ENCODE data around the gene CHN2. TPM values are rescaled to one million over a fixed set of nuclear protein-coding genes. Genes with fewer than 3 reads are reported as not detected.

CHN2 gene
- polyA plus RNA-seq, 2 of the 4 experiments (the other 2 are of a cell fraction) = 0.06 TPM; not detected in 1

GRCh38 chr7:29349362-29349761 lies 154.8 kb downstream of the CHN2 start:
- POLR2A ChIA-PET = no interaction called here
- Histone ChIP-seq H3K4me3 (no peak overlapping the region), H3K27ac (no peak overlapping the region), H3K4me1 (no peaks in the 10 kb centered on the region), H3K9me3 (no peaks in the 10 kb centered on the region), H3K4me2 (no peak overlapping the region)
- CTCF ChIA-PET = interaction anchor here (1.0 kb wide), 1 partner anchor 36 kb away, joined by 3 read pairs; no protein-coding TSS in a partner anchor
- no peak for FAIRE-seq
- WGBS (ENCODE audit: missing lambda C conversion rate) = 47% methylated on average over 4 of the region's 4 CpGs
- DNase-seq (ENCODE audit: low read depth in 1 of 2, low spot score in 1 of 2) = no peak
- no peak for ATAC-seq
- no peak for TF ChIP-seq MAX (IDR thresholded peaks at IDR 0.05)
- no peak for TF ChIP-seq BCL3 (IDR thresholded peaks at IDR 0.05)

GRCh38 chr7:29350351-29350750 lies 155.8 kb downstream of the CHN2 start:
- H3K9me3 ChIP-seq = no peaks in the 10 kb centered on the region
- FAIRE-seq (no peak), DNase-seq (ENCODE audit: low read depth in 1 of 2, low spot score in 1 of 2) (no peak), ATAC-seq (no peak)
- H3K4me3 ChIP-seq = no peak overlapping the region
- no peak overlapping the region for H3K27ac ChIP-seq
- whole genome bisulfite sequencing (ENCODE audit: missing lambda C conversion rate) = 29% methylated on average over 3 of the region's 3 CpGs
- no peaks in the 10 kb centered on the region for H3K4me1 ChIP-seq
- TF ChIP-seq HMGXB4 (CRISPR knock-in tag; IDR thresholded peaks at IDR 0.05; ENCODE audit: borderline replicate concordance) (no peak), PBX3 (IDR thresholded peaks at IDR 0.05) (no peak), MYC (IDR thresholded peaks at IDR 0.05; ENCODE audit: borderline replicate concordance, low read length) (no peak), CBX2 (IDR thresholded peaks at IDR 0.05; ENCODE audit: borderline replicate concordance, low read depth) (no peak), FOSB (CRISPR knock-in tag; IDR thresholded peaks at IDR 0.05) (no peak), BHLHE40 (IDR thresholded peaks at IDR 0.05; ENCODE audit: low read depth, low read length) (no peak), TP53 (CRISPR knock-in tag; IDR thresholded peaks at IDR 0.05) (no peak), NFE2L2 (conservative IDR thresholded peaks at IDR 0.05; ENCODE audit: low read length) (no peak), SREBF2 (IDR thresholded peaks at IDR 0.05) (no peak), CBX8 (IDR thresholded peaks at IDR 0.05) (no peak)
- ChIA-PET POLR2A (no interaction called here), CTCF (no interaction called here)
- no peak overlapping the region for H3K4me2 ChIP-seq

GRCh38 chr7:29352041-29352440 lies 157.5 kb downstream of the CHN2 start:
- Histone ChIP-seq H3K27ac (no peak overlapping the region), H3K4me3 (no peak overlapping the region), H3K4me1 (no peaks in the 10 kb centered on the region), H3K4me2 (no peak overlapping the region), H3K9me3 (no peaks in the 10 kb centered on the region)
- 38% methylated on average over 4 of the region's 4 CpGs for WGBS (ENCODE audit: missing lambda C conversion rate)
- DNase-seq (ENCODE audit: low read depth in 1 of 2, low spot score in 1 of 2) = no peak
- ChIA-PET CTCF (interaction anchor here (1.7 kb wide), 1 partner anchor 162 kb away, joined by 5 read pairs; no protein-coding TSS in a partner anchor), POLR2A (no interaction called here)
- FAIRE-seq = no peak
- no peak for ATAC-seq
- TF ChIP-seq SMC3 (IDR thresholded peaks at IDR 0.05) = no peak
- TF ChIP-seq FOXS1 (CRISPR knock-in tag; IDR thresholded peaks at IDR 0.05) = no peak
- no peak for TF ChIP-seq CHD2 (IDR thresholded peaks at IDR 0.05; ENCODE audit: low read length, partially characterized antibody)
- TF ChIP-seq HEYL (CRISPR knock-in tag; IDR thresholded peaks at IDR 0.05) = no peak
- TF ChIP-seq HOXB5 (CRISPR knock-in tag; IDR thresholded peaks at IDR 0.05) = no peak
- TF ChIP-seq RARB (CRISPR knock-in tag; IDR thresholded peaks at IDR 0.05) = no peak
- TF ChIP-seq E2F6 (IDR thresholded peaks at IDR 0.05; ENCODE audit: borderline replicate concordance, low read depth) = no peak
- TF ChIP-seq MAX (IDR thresholded peaks at IDR 0.05) = no peak
- no peak for TF ChIP-seq NFE2L2 (conservative IDR thresholded peaks at IDR 0.05; ENCODE audit: low read length)
- TF ChIP-seq ZSCAN20 (CRISPR knock-in tag; IDR thresholded peaks at IDR 0.05) = no peak
- no peak for TF ChIP-seq CTCF (IDR thresholded peaks at IDR 0.05)
- TF ChIP-seq ZC3H11A (IDR thresholded peaks at IDR 0.05) = no peak
- no peak for TF ChIP-seq HES2 (IDR thresholded peaks at IDR 0.05)
- TF ChIP-seq FOSB (CRISPR knock-in tag; IDR thresholded peaks at IDR 0.05) = no peak
- no peak for TF ChIP-seq MAFK (IDR thresholded peaks at IDR 0.05; ENCODE audit: partially characterized antibody)
- TF ChIP-seq PBX3 (IDR thresholded peaks at IDR 0.05) = no peak
- TF ChIP-seq EHMT2 (IDR thresholded peaks at IDR 0.05; ENCODE audit: low read depth) = no peak
- no peak for TF ChIP-seq CHD4 (IDR thresholded peaks at IDR 0.05; ENCODE audit: borderline replicate concordance)
- no peak for TF ChIP-seq MYC (IDR thresholded peaks at IDR 0.05; ENCODE audit: borderline replicate concordance, low read length)

Measured in A549 (cell line).